CD14-positive monocyte (primary cell): ENCODE results near the gene FAM3A. TPM values are rescaled to one million over a fixed set of nuclear protein-coding genes. Genes with fewer than 3 reads are reported as not detected.

ENCODE experiments used
- DNase-seq, 3 donors: peaks; one replicate each; pipeline ENCODE4 v3.0.0-alpha.2; 2011 to 2022
- H2AFZ ChIP-seq: 2 replicates; pipeline ENCODE4 v1.6.0; 2012; ENCODE audit warnings: mild to moderate bottlenecking, low read depth, low read length, inconsistent platforms; ENCODE audit not compliant: insufficient read depth, poor library complexity, severe bottlenecking
- H3K27ac ChIP-seq, 2 donors: 1 replicate in 1 of 2; 2 replicates in 1 of 2; pipeline ENCODE4 v1.5.1; 2012 to 2013; ENCODE audit warnings: low read length in 2 of 2, control low read depth in 1 of 2, inconsistent platforms in 1 of 2, low read depth in 1 of 2, mild to moderate bottlenecking in 1 of 2
- H3K27me3 ChIP-seq, 2 donors: one replicate each; pipeline versions ENCODE4 v1.6.0 to v1.6.1; 2011 to 2013; ENCODE audit warnings: low read length in 2 of 2; ENCODE audit not compliant: control insufficient read depth in 2 of 2, insufficient read depth in 2 of 2
- H3K36me3 ChIP-seq, 2 donors: replicated peaks in 1 of 2; 1 replicate in 1 of 2; 2 replicates in 1 of 2; pipeline versions ENCODE4 v1.5.1 to v1.6.1; 2012 to 2013; ENCODE audit warnings: low read length in 2 of 2, control low read depth in 1 of 2, inconsistent platforms in 1 of 2, mild to moderate bottlenecking in 1 of 2; ENCODE audit not compliant: insufficient read depth in 2 of 2, control insufficient read depth in 1 of 2
- H3K4me1 ChIP-seq, 2 donors: 1 replicate in 1 of 2; 2 replicates in 1 of 2; pipeline versions ENCODE4 v1.5.1 to v1.6.1; 2012 to 2013; ENCODE audit warnings: low read length in 2 of 2, control low read depth in 1 of 2, inconsistent platforms in 1 of 2, mild to moderate bottlenecking in 1 of 2, moderate library complexity in 1 of 2; ENCODE audit not compliant: insufficient read depth in 2 of 2, control insufficient read depth in 1 of 2
- H3K4me2 ChIP-seq: replicated peaks from 2 replicates; pipeline ENCODE3; 2012; ENCODE audit warnings: low read length, moderate library complexity, mild to moderate bottlenecking; ENCODE audit not compliant: poor library complexity, severe bottlenecking; ENCODE audit errors: extremely low read depth
- H3K4me3 ChIP-seq, 3 experiments: fragments of 200-600 bp in 1 of 3; sonication (generic) in 1 of 3; replicated peaks in 1 of 3; 1 replicate in 2 of 3; 2 replicates in 1 of 3; pipeline ENCODE4 v1.5.1; 2011 to 2013; ENCODE audit warnings: low read length in 3 of 3, mild to moderate bottlenecking in 3 of 3, control low read depth in 2 of 3, low read depth in 2 of 3, inconsistent platforms in 1 of 3, moderate library complexity in 1 of 3
- H3K79me2 ChIP-seq: 2 replicates; pipeline ENCODE4 v1.6.0; 2012; ENCODE audit warnings: mild to moderate bottlenecking, control low read depth, inconsistent platforms, low read length, moderate library complexity; ENCODE audit not compliant: insufficient read depth
- H3K9ac ChIP-seq: 2 replicates; pipeline ENCODE4 v1.6.0; 2017; ENCODE audit warnings: low read length, mild to moderate bottlenecking; ENCODE audit not compliant: insufficient read depth, poor library complexity, severe bottlenecking
- H3K9me3 ChIP-seq, 2 donors: replicated peaks in 1 of 2; 1 replicate in 1 of 2; 2 replicates in 1 of 2; pipeline versions ENCODE4 v1.5.1 to v1.6.1; 2012 to 2013; ENCODE audit warnings: low read length in 2 of 2, control low read depth in 1 of 2; ENCODE audit not compliant: control insufficient read depth in 1 of 2, insufficient read depth in 1 of 2
- H4K20me1 ChIP-seq: 2 replicates; pipeline ENCODE4 v1.6.0; 2012; ENCODE audit warnings: mild to moderate bottlenecking, low read length, control low read depth, moderate library complexity; ENCODE audit not compliant: insufficient read depth
- H3K27ac Mint-ChIP-seq, 7 donors: one replicate each; pipeline ENCODE4 v1.8.0; 2020; ENCODE audit warnings: mild to moderate bottlenecking in 7 of 7, mixed read lengths in 7 of 7, moderate library complexity in 6 of 7, inconsistent platforms in 2 of 7
- H3K27me3 Mint-ChIP-seq, 3 donors: one replicate each; pipeline ENCODE4 v1.8.0; 2021 to 2022; ENCODE audit warnings: low read depth in 3 of 3, mild to moderate bottlenecking in 3 of 3, mixed read lengths in 3 of 3, moderate library complexity in 3 of 3, inconsistent platforms in 1 of 3
- H3K36me3 Mint-ChIP-seq, 2 donors: one replicate each; pipeline ENCODE4 v1.8.0; 2020; ENCODE audit warnings: mixed read lengths in 2 of 2, inconsistent platforms in 1 of 2, mild to moderate bottlenecking in 1 of 2
- H3K4me1 Mint-ChIP-seq: one replicate; pipeline ENCODE4 v1.8.0; 2020; ENCODE audit warnings: mild to moderate bottlenecking, mixed read lengths
- H3K4me3 Mint-ChIP-seq, 2 donors: one replicate each; pipeline ENCODE4 v1.8.0; 2020; ENCODE audit warnings: mild to moderate bottlenecking in 2 of 2, mixed read lengths in 2 of 2, moderate library complexity in 1 of 2
- H3K9me3 Mint-ChIP-seq, 7 donors: one replicate each; pipeline ENCODE4 v1.8.0; 2020 to 2022; ENCODE audit warnings: mixed read lengths in 7 of 7, mild to moderate bottlenecking in 6 of 7, moderate library complexity in 6 of 7, inconsistent platforms in 2 of 7
- WGBS: methylation state at CpG from one replicate; pipeline ENCODE4 v1.1.5; 2013; ENCODE audit warnings: missing lambda C conversion rate; ENCODE audit not compliant: insufficient coverage; 5-methylcytosine and 5-hydroxymethylcytosine counted together
- intact Hi-C, 2 donors: fragments of 100-400 bp; cut with micrococcal nuclease; formaldehyde crosslinking; loops; one replicate each; pipeline versions ENCODE4 v1.15.0 to v1.15.1; 2023
- polyA plus RNA-seq, 3 donors: library from polyadenylated mRNA; depleted of rRNA in 1 of 3; unstranded in 2 of 3; stranded (reverse) in 1 of 3; fragments of 300-500 nt in 2 of 3; fragments of >200 nt in 1 of 3; fragmentation: Illumina TruSeq in 2 of 3; gene quantifications; 1 replicate in 2 of 3; 2 replicates in 1 of 3; pipeline ENCODE4 v1.2.3, GENCODE V29; 2012 to 2021
- TF ChIP-seq, protein P1 (sequence below): fragments of 200-600 bp; IDR thresholded peaks from one replicate; pipeline ENCODE4 v1.8.0; 2022; ENCODE audit warnings: antibody characterized with exemption, mild to moderate bottlenecking

Gene FAM3A
- polyA plus RNA-seq, 3 donors, result 14.5 to 26.5 (median 16.3) TPM

DNA sequence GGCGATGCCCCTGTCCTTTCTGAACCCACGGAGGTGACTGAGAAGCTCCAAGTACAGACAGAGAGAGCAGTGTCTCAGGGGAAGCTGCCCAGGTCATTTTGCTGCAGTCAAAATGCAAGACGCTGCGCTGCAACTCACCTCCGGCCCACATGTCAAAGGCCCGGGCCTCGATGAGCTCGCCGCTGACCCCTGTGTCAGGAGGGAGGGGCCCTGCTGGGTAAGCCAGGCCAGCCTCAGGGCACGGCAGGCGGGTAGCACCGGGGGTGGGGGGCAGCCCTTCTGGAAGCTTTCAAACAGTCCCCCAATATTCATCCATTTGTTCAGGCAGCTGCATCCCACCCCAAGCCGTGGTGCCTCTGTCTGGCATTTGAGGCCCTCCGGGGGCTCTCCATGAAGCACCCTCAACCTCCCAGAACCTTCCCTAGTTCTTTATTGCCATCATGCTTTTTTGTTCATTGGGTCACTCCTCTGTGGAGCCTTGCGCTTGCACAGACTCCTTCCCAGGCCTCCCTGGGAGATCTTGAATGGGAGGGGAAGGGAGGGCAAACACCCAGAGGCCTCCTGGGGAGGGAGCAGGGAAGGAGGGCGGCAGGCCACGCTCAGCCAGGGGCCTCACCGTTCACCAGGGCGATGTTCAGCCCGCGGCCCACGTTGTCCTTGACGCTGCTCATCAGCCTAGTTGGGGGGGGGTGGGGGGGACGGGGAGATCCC lies 8.2 kb downstream of the FAM3A start:
- Histone ChIP-seq H3K9me3 (no peaks in the 10 kb centered on the region), H3K4me1 (no peaks in the 10 kb centered on the region), H3K27ac (no peak overlapping the region), H3K4me2 (no peak overlapping the region), H3K4me3 (no peak overlapping the region), H3K27me3 (no peaks in the 10 kb centered on the region), H3K36me3 (peaks cover 11 to 35% of the 10 kb centered on the region in 2 donors), H3K9ac (no peak overlapping the region), H3K79me2 (no peaks in the 10 kb centered on the region), H2AFZ (no peak overlapping the region), H4K20me1 (no peaks in the 10 kb centered on the region)
- peaks cover 42 to 50% of the 10 kb centered on the region in 2 donors for H3K36me3 Mint-ChIP-seq
- WGBS, result 98% methylated on average over 7 of the region's 24 CpGs
- H3K9me3 Mint-ChIP-seq, result peaks cover 0 to 14% (median 6%) of the 10 kb centered on the region in 7 donors
- H3K27ac Mint-ChIP-seq, result peak overlapping the region in 1 of 7 donors; percentile 40
- no peak for DNase-seq
- TF ChIP-seq, protein P1, sequence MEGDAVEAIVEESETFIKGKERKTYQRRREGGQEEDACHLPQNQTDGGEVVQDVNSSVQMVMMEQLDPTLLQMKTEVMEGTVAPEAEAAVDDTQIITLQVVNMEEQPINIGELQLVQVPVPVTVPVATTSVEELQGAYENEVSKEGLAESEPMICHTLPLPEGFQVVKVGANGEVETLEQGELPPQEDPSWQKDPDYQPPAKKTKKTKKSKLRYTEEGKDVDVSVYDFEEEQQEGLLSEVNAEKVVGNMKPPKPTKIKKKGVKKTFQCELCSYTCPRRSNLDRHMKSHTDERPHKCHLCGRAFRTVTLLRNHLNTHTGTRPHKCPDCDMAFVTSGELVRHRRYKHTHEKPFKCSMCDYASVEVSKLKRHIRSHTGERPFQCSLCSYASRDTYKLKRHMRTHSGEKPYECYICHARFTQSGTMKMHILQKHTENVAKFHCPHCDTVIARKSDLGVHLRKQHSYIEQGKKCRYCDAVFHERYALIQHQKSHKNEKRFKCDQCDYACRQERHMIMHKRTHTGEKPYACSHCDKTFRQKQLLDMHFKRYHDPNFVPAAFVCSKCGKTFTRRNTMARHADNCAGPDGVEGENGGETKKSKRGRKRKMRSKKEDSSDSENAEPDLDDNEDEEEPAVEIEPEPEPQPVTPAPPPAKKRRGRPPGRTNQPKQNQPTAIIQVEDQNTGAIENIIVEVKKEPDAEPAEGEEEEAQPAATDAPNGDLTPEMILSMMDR, result no peak
- no peaks in the 10 kb centered on the region for H3K4me1 Mint-ChIP-seq
- intact Hi-C loops, result no loop called here
- peaks cover 0 to 5% (median 2%) of the 10 kb centered on the region in 3 donors for H3K27me3 Mint-ChIP-seq
- no peak overlapping the region for H3K4me3 Mint-ChIP-seq

DNA sequence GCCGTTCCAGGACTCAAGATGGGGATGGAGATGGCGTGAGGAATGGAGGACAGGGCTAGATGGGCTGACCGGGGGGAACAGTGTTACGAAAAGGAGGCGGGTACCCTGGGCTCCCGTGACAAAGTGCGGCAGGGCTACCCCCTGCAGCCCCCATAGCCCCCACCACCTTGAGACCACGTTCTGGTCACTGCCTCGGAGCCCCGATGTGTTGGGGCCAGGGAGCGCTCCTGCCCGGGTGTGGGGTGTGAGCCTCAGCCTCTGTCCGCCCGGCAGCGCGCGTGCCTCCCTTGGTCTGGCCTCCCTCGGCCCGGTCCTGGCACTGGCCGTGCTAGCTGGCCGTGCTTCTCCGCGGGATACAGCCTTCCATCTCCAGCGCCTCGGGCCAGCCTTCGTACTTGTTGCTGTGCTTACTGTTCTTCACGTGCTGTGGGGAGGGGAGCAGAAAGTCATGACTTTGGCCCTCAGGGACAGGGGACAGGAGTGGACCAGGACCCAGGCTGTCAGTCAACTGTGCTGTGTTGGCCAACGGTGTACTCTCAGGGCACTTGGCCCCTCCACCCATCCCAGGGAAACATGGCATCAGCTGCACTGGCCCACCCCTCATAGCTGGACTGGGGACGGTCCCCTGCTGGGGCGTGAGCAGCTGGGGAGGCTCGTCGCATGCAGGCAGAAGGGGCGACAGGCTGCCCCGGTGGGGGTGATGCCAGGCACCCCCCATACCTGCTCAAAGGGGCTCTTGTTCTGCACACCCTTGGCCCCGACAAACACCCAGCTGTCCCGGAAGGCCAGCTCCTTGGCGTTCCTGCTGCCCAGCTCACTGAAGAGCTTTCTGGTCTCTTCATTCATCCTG lies 9.3 kb downstream of the FAM3A start:
- intact Hi-C loops, result no loop called here
- Histone ChIP-seq H3K9me3 (no peaks in the 10 kb centered on the region), H3K36me3 (peaks cover 11 to 35% of the 10 kb centered on the region in 2 donors), H3K9ac (no peak overlapping the region), H3K4me2 (no peak overlapping the region), H3K4me3 (no peak overlapping the region), H3K79me2 (no peaks in the 10 kb centered on the region), H2AFZ (no peak overlapping the region), H3K27ac (no peak overlapping the region), H4K20me1 (no peaks in the 10 kb centered on the region), H3K4me1 (no peaks in the 10 kb centered on the region), H3K27me3 (no peaks in the 10 kb centered on the region)
- peaks cover 0 to 5% (median 2%) of the 10 kb centered on the region in 3 donors for H3K27me3 Mint-ChIP-seq
- H3K4me3 Mint-ChIP-seq, result no peak overlapping the region
- no peak for DNase-seq
- TF ChIP-seq, protein P1, result no peak
- H3K9me3 Mint-ChIP-seq, result peaks cover 0 to 14% (median 6%) of the 10 kb centered on the region in 7 donors
- no peaks in the 10 kb centered on the region for H3K4me1 Mint-ChIP-seq
- over 99% methylated on average over 15 of the region's 37 CpGs for WGBS
- no peak overlapping the region for H3K27ac Mint-ChIP-seq
- peaks cover 42 to 50% of the 10 kb centered on the region in 2 donors for H3K36me3 Mint-ChIP-seq
